ENCODE results near the gene PLIN5. TPM values are rescaled to one million over a fixed set of nuclear protein-coding genes. Genes with fewer than 3 reads are reported as not detected.
"Not testable (repeated sequence)": the region's sequence is repeated elsewhere in the genome, so short reads cannot be mapped to it uniquely, and the experiment has no call there.

PLIN5 gene
- total and polyA plus RNA-seq, 5 donors, result 25.5 to 60.3 (median 29.4) TPM

GRCh38 chr19:4541806-4542145 is 6.8 kb upstream of the PLIN5 start:
- H3K9me3 ChIP-seq (ENCODE audit: control insufficient read depth, low read length); DNase-seq; intact Hi-C loops (cut with DNase I); H3K27me3 ChIP-seq (ENCODE audit: control insufficient read depth, insufficient read depth); H3K4me1 ChIP-seq (ENCODE audit: control insufficient read depth, insufficient read depth, low read length); H3K4me3 ChIP-seq (ENCODE audit: low read length); H3K27ac ChIP-seq (ENCODE audit: low read length); ATAC-seq: not testable (repeated sequence)
- 88% methylated on average over 12 of the region's 12 CpGs for WGBS

GRCh38 chr19:4541114-4541805 is 6.2 kb upstream of the PLIN5 start:
- DNase-seq, result no peak
- ATAC-seq, result no peak
- Histone ChIP-seq H3K9me3 (ENCODE audit: control insufficient read depth, low read length) (no peaks in the 10 kb centered on the region), H3K4me1 (ENCODE audit: control insufficient read depth, insufficient read depth, low read length) (no peaks in the 10 kb centered on the region), H3K4me3 (ENCODE audit: low read length) (no peak overlapping the region), H3K27ac (ENCODE audit: low read length) (no peak overlapping the region), H3K27me3 (ENCODE audit: control insufficient read depth, insufficient read depth) (no peaks in the 10 kb centered on the region)
- 69% methylated on average over 12 of the region's 12 CpGs for WGBS
- intact Hi-C loops (cut with DNase I), result no loop called here

- no peak within 1 kb of the TSS for H3K4me3 ChIP-seq (ENCODE audit: low read length)
- intact Hi-C loops (cut with DNase I), result no loop called here
- WGBS, result 52% methylated on average over 14 of the region's 14 CpGs
- no peaks in the 10 kb centered on the region for H3K4me1 ChIP-seq (ENCODE audit: control insufficient read depth, insufficient read depth, low read length)
- H3K27me3 ChIP-seq (ENCODE audit: control insufficient read depth, insufficient read depth), result no peaks in the 10 kb centered on the region
- DNase-seq, result no peak
- peak; percentile 40 to 72 for ATAC-seq
- no peaks in the 10 kb centered on the region for H3K9me3 ChIP-seq (ENCODE audit: control insufficient read depth, low read length)
- H3K27ac ChIP-seq (ENCODE audit: low read length), result no peak within 1 kb of the TSS
These were observed 4.9 kb upstream of the PLIN5 start, which contains the start of gene LRG1 for GRCh38 chr19:4539693-4540581. LRG1 (minus strand) TSS chr19:4540036; CDS start chr19:4540013, 23 bp downstream.

GRCh38 chr19:4539169-4539692 is 4.2 kb upstream of the PLIN5 start:
- no peak overlapping the region for H3K4me3 ChIP-seq (ENCODE audit: low read length)
- 83% methylated on average over 3 of the region's 3 CpGs for WGBS

GRCh38 chr19:4538601-4538954 is 3.6 kb upstream of the PLIN5 start:
- no peak overlapping the region for H3K4me3 ChIP-seq (ENCODE audit: low read length)
- intact Hi-C loops (cut with DNase I), result no loop called here
- peak in 1 of 3 donors; percentile 49 for DNase-seq
- H3K27me3 ChIP-seq (ENCODE audit: control insufficient read depth, insufficient read depth), result no peaks in the 10 kb centered on the region
- ATAC-seq, result no peak
- WGBS, result 95% methylated on average over 13 of the region's 13 CpGs
- H3K9me3 ChIP-seq (ENCODE audit: control insufficient read depth, low read length), result no peaks in the 10 kb centered on the region
- no peak overlapping the region for H3K27ac ChIP-seq (ENCODE audit: low read length)
- H3K4me1 ChIP-seq (ENCODE audit: control insufficient read depth, insufficient read depth, low read length), result no peaks in the 10 kb centered on the region

More at GRCh38 chr19:4539169-4539692, 4.2 kb upstream of the PLIN5 start:
- DNase-seq (no peak), ATAC-seq (no peak)
- Histone ChIP-seq H3K4me1 (ENCODE audit: control insufficient read depth, insufficient read depth, low read length) (no peaks in the 10 kb centered on the region), H3K27me3 (ENCODE audit: control insufficient read depth, insufficient read depth) (no peaks in the 10 kb centered on the region), H3K27ac (ENCODE audit: low read length) (no peak overlapping the region), H3K9me3 (ENCODE audit: control insufficient read depth, low read length) (no peaks in the 10 kb centered on the region)
- intact Hi-C loops (cut with DNase I), result no loop called here

GRCh38 chr19:4537953-4538600 is 3.1 kb upstream of the PLIN5 start:
- WGBS, result 69% methylated on average over 27 of the region's 27 CpGs
- H3K27ac ChIP-seq (ENCODE audit: low read length), result no peak overlapping the region
- intact Hi-C loops (cut with DNase I), result no loop called here
- H3K27me3 ChIP-seq (ENCODE audit: control insufficient read depth, insufficient read depth), result no peaks in the 10 kb centered on the region
- no peaks in the 10 kb centered on the region for H3K4me1 ChIP-seq (ENCODE audit: control insufficient read depth, insufficient read depth, low read length)
- no peak for ATAC-seq
- peak in 1 of 3 donors; percentile 53 for DNase-seq
- no peak overlapping the region for H3K4me3 ChIP-seq (ENCODE audit: low read length)
- no peaks in the 10 kb centered on the region for H3K9me3 ChIP-seq (ENCODE audit: control insufficient read depth, low read length)

GRCh38 chr19:4536798-4537197 is 1.8 kb upstream of the PLIN5 start:
- no peak for ATAC-seq
- WGBS, result 61% methylated on average over 5 of the region's 5 CpGs
- no peaks in the 10 kb centered on the region for H3K4me1 ChIP-seq (ENCODE audit: control insufficient read depth, insufficient read depth, low read length)
- no peak overlapping the region for H3K4me3 ChIP-seq (ENCODE audit: low read length)
- no peaks in the 10 kb centered on the region for H3K27me3 ChIP-seq (ENCODE audit: control insufficient read depth, insufficient read depth)
- no peak for DNase-seq
- H3K27ac ChIP-seq (ENCODE audit: low read length), result no peak overlapping the region
- intact Hi-C loops (cut with DNase I), result no loop called here
- no peaks in the 10 kb centered on the region for H3K9me3 ChIP-seq (ENCODE audit: control insufficient read depth, low read length)

GRCh38 chr19:4533835-4534424 is 1.1 kb downstream of the PLIN5 start:
- DNase-seq, result no peak
- H3K27ac ChIP-seq (ENCODE audit: low read length), result no peak overlapping the region
- ATAC-seq, result no peak
- no peaks in the 10 kb centered on the region for H3K27me3 ChIP-seq (ENCODE audit: control insufficient read depth, insufficient read depth)
- no peaks in the 10 kb centered on the region for H3K4me1 ChIP-seq (ENCODE audit: control insufficient read depth, insufficient read depth, low read length)
- no peaks in the 10 kb centered on the region for H3K9me3 ChIP-seq (ENCODE audit: control insufficient read depth, low read length)
- no peak overlapping the region for H3K4me3 ChIP-seq (ENCODE audit: low read length)
- 84% methylated on average over 9 of the region's 9 CpGs for WGBS
- intact Hi-C loops (cut with DNase I), result no loop called here

GRCh38 chr19:4533334-4533733 is 1.7 kb downstream of the PLIN5 start:
- DNase-seq (no peak), ATAC-seq (no peak)
- Histone ChIP-seq H3K27me3 (ENCODE audit: control insufficient read depth, insufficient read depth) (no peaks in the 10 kb centered on the region), H3K4me1 (ENCODE audit: control insufficient read depth, insufficient read depth, low read length) (no peaks in the 10 kb centered on the region), H3K27ac (ENCODE audit: low read length) (no peak overlapping the region), H3K4me3 (ENCODE audit: low read length) (no peak overlapping the region), H3K9me3 (ENCODE audit: control insufficient read depth, low read length) (no peaks in the 10 kb centered on the region)
- WGBS, result 80% methylated on average over 9 of the region's 9 CpGs
- intact Hi-C loops (cut with DNase I), result no loop called here

GRCh38 chr19:4531562-4532165 is 3.4 kb downstream of the PLIN5 start:
- H3K4me1 ChIP-seq (ENCODE audit: control insufficient read depth, insufficient read depth, low read length), result no peaks in the 10 kb centered on the region
- intact Hi-C loops (cut with DNase I), result no loop called here
- H3K27ac ChIP-seq (ENCODE audit: low read length), result no peak overlapping the region
- H3K27me3 ChIP-seq (ENCODE audit: control insufficient read depth, insufficient read depth), result no peaks in the 10 kb centered on the region
- no peaks in the 10 kb centered on the region for H3K9me3 ChIP-seq (ENCODE audit: control insufficient read depth, low read length)
- ATAC-seq (no peak), DNase-seq (peak in 1 of 3 donors; percentile 47)
- no peak overlapping the region for H3K4me3 ChIP-seq (ENCODE audit: low read length)
- 61% methylated on average over 28 of the region's 28 CpGs for WGBS
